GM19099 (cell line): ENCODE results near the gene CDH4.

Experiments used
- POLR2A ChIP-seq: IDR thresholded peaks from 3 replicates; pipeline ENCODE4 v1.6.1; 2011; ENCODE audit warnings: low read depth; ENCODE audit not compliant: insufficient read length; ENCODE audit errors: extremely low read depth

CDH4 gene

GRCh38 chr20:61849376-61849775 is 597.3 kb downstream of the CDH4 start:
- TF ChIP-seq POLR2A, result no peak

DNA sequence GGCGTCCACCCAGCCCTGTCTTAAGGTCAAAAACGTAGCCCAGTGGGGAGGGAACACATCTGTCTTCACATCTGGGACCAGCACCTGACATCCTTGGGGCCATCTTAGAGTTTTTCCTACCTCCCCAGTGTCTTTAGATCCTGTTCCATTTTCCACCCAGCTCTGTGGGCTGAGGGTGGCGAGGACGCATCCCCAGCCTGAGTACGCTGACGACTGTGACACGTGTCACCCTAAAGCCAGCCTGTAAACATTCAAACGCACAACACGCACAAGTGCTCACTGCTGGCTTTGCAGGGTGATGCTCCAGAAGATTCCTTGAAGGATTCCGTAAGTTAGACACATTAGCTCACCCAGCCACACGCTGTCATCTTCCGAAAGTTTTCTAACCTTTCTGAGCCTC is 597.8 kb downstream of the CDH4 start:
- no peak for TF ChIP-seq POLR2A

- no peak for TF ChIP-seq POLR2A
These were observed 598.4 kb downstream of the CDH4 start for GRCh38 chr20:61850457-61850856.

DNA sequence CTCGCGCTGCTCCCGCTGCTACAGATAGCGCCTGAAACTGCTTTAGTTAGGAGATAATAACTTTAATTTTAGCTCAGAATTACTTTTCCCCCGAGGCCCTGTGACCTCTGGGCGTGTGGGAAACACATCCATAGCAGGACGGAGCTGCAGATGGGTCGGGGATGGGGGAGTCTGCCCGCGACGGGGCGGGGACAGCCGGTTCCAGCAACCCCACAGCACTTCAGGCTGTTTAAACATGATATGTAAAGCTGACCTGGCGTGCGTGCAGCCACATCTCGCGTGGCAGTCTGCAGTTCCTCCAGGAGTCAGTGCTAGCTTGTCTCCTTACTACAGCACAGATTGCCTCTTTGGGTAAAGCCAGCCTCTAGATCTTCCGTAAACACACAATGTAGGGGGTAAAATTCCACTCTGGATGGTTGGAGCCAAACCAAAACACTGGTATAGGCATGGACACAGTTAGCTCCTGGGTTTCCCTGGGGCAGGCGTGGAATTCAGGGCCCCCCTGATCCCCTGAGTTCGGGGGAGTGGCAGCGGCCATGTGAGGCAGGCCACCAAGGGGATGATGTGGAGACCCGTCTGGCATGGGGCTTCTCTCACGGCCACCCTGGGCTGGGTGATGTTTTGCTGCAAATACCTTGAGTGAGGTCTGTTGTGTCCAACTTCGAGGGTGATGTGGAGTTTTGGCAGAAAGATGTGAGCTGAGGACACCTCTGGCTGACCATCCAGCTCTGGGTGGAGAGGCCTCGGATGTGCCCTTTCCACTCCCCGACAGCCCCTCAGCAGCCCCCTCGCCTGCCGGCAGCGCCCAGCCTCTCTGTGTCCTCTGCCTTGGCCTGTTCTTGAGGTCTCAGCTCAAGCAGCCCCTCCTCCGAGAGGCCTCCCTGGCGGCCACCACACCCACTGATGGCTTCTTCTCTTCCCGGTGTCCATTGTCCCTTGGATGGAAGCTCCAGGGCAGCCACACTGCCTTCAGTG is 599.2 kb downstream of the CDH4 start:
- no peak for TF ChIP-seq POLR2A

- no peak for TF ChIP-seq POLR2A
These were observed 600.4 kb downstream of the CDH4 start for GRCh38 chr20:61852268-61853072.

DNA sequence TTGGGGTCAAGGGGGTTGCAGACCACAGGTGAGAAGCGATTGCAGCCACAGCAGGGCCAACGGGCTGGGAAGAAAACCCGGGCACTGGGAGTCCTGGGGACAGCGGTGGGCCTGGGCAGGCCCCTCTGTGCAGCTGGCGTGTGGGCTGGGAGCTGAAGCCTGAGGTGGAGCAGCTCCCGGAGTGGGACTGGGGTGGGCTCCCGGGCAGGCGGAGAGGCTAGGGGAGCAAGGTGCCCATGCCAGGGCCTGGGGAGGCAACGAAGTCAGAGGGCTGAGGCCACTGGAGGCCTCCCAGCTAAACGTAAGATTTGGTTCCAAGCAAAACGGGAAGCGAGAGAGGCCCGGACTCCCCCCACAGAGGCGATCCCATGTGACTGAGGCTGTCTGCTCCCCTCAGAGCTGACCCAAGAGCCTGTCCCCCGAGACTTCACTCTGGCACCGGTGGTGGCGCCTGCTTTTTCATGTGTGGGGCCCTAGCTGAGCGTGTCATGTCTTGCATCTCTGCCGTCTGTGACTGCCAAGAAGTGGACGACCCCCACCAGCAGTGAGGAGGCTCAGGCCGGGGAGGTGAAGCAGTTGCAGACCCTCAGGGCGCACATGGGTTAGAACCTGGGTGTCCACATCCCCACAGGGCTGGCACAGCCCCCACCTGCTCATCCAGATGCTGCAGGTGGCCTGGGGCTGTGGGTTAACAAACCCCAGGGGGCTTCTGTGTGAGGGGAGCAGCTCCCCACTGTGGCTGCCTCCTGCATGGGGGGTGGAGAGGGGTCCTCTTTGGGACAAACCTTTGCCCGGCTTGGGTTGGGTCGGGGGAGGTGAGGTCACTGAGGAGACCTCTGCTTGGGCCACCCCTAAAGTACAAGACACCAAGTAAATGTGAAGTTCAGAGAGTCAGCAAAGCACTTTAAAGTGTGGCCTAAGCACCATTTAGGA is 601.3 kb downstream of the CDH4 start:
- no peak for TF ChIP-seq POLR2A

GRCh38 chr20:61855286-61855685 is 603.2 kb downstream of the CDH4 start:
- no peak for TF ChIP-seq POLR2A

GRCh38 chr20:61856626-61857413 is 604.8 kb downstream of the CDH4 start:
- TF ChIP-seq POLR2A, result no peak

GRCh38 chr20:61857414-61857775 is 605.3 kb downstream of the CDH4 start:
- no peak for TF ChIP-seq POLR2A

GRCh38 chr20:61857884-61858283 is 605.8 kb downstream of the CDH4 start:
- no peak for TF ChIP-seq POLR2A

GRCh38 chr20:61859767-61860166 is 607.7 kb downstream of the CDH4 start:
- no peak for TF ChIP-seq POLR2A

- no peak for TF ChIP-seq POLR2A
These were observed 608.4 kb downstream of the CDH4 start for GRCh38 chr20:61860260-61860987.
